Measurements from ENCODE around the gene TBC1D9B.

The TBC1D9B gene

DNA sequence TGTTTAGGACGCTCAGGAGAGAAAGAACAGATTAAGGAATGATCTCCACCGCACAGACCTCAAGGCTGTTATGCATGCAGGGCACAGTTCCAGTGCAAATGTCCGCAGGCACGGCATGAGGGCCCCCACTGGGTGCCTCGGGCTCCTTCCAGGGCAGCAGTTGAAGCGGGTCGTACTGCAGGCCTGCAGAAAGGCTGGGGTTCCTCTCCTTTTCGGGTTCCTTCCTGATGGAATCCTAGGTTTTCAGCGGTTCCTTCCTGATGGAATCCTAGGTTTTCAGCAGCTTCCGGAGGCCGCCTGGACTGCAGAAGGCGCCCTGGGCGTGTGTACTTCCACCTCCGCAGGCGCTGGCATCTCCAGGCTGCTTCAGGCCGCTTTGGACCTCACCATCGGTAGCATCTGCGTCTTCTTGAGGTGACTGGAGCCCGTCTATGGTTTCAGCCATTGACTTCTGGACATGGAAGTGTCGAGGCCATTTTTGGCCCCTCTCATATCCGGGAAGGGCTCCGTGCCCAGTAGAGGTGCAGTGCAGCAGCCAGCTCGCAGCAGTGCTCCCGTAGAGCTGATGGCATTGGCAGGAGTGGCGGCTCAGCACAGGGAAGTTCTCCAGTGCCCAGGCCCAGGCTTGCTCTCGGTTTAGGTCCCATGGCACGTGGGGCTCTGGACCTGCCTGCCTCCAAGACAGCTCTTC lies 95.4 kb downstream of the TBC1D9B start:
- Mint-ChIP-seq H3K4me1 (ENCODE audit: low read depth) (peaks cover 4% of the 10 kb centered on the region), H3K27ac (no peak overlapping the region), H3K4me3 (no peak overlapping the region), H3K36me3 (ENCODE audit: low read depth) (peaks cover 15% of the 10 kb centered on the region), H3K9me3 (no peaks in the 10 kb centered on the region), H3K27me3 (no peaks in the 10 kb centered on the region)
